GM12878 (cell line): ENCODE results near the gene GSTT4. TPM values are rescaled to one million over a fixed set of nuclear protein-coding genes. Genes with fewer than 3 reads are reported as not detected.

Experiments used
- ATAC-seq: fragments of 200-7000 bp; cut with Tn5 transposase; 3 replicates; pipeline ENCODE4 v1.9.1; 2020; ENCODE audit warnings: mild to moderate bottlenecking, moderate library complexity
- BruUV-seq: library from RNA; stranded (reverse); fragments of 400-500 nt; replicated peaks from 2 replicates; lab custom pipeline; 2021; lab: Mats Ljungman, UMichigan
- CTCF ChIA-PET: fragments of 300-600 bp; sonication (Branson Sonifier 250); formaldehyde crosslinking; extraction: SDS; loops from one replicate; lab custom pipeline; 2021; ENCODE audit warnings: inconsistent platforms; lab: Yijun Ruan, JAX
- POLR2A ChIA-PET: fragments of 350-600 bp; formaldehyde crosslinking; extraction: SDS; loops from one replicate; lab custom pipeline; 2021; ENCODE audit warnings: inconsistent platforms; lab: Charles Lee
- RAD21 ChIA-PET: fragments of 300-600 bp; sonication (Branson Sonifier 250); formaldehyde crosslinking; loops from one replicate; lab custom pipeline; 2023; ENCODE audit warnings: antibody characterized with exemption; ENCODE audit not compliant: unreplicated experiment; lab: Charles Lee
- SMC1A ChIA-PET: fragments of 300-600 bp; sonication (Branson Sonifier 250); formaldehyde crosslinking; loops from one replicate; lab custom pipeline; 2023; ENCODE audit not compliant: unreplicated experiment, uncharacterized antibody; lab: Charles Lee
- DNase-seq: peaks from one replicate; pipeline ENCODE4 v3.0.0-alpha.2; 2011; ENCODE audit warnings: low read depth, low spot score
- FAIRE-seq: peaks from 3 replicates; lab custom pipeline; 2011; peaks lifted over from hg19 to GRCh38; lab: Jason Lieb, UNC
- H2AFZ ChIP-seq: 2 replicates; pipeline ENCODE4 v1.6.0; 2011; ENCODE audit warnings: low read depth, low read length, control low read depth; ENCODE audit not compliant: control insufficient read depth
- H3K27ac ChIP-seq: 2 replicates; pipeline ENCODE4 v1.5.1; 2011; ENCODE audit warnings: control low read depth; ENCODE audit not compliant: control insufficient read depth, insufficient read depth
- H3K27me3 ChIP-seq, 2 experiments: replicated peaks in 1 of 2; 2 replicates each; pipeline versions ENCODE4 v1.6.0 to v1.6.1; 2011; ENCODE audit warnings: low read length in 1 of 2; ENCODE audit not compliant: control insufficient read depth in 2 of 2, insufficient read depth in 2 of 2
- H3K36me3 ChIP-seq, 2 experiments: 2 replicates each; pipeline ENCODE4 v1.5.1; 2011; ENCODE audit warnings: low read length in 1 of 2; ENCODE audit not compliant: control insufficient read depth in 2 of 2, insufficient read depth in 2 of 2
- H3K4me1 ChIP-seq: 2 replicates; pipeline ENCODE4 v1.6.1; 2011; ENCODE audit warnings: mild to moderate bottlenecking, low read length, moderate library complexity, mixed read lengths; ENCODE audit not compliant: control insufficient read depth, insufficient read depth
- H3K4me2 ChIP-seq: 2 replicates; pipeline ENCODE4 v1.6.0; 2011; ENCODE audit warnings: control low read depth; ENCODE audit not compliant: control insufficient read depth, insufficient read depth
- H3K4me3 ChIP-seq: fragments of 200-600 bp; sonication (generic); 2 replicates; pipeline ENCODE4 v1.5.1; 2016
- H3K79me2 ChIP-seq: 2 replicates; pipeline ENCODE4 v1.6.0; 2011; ENCODE audit warnings: low read length; ENCODE audit not compliant: control insufficient read depth, insufficient read depth
- H3K9ac ChIP-seq: 2 replicates; pipeline ENCODE4 v1.8.0; 2011; ENCODE audit warnings: low read length, control low read depth, mixed read lengths; ENCODE audit not compliant: control insufficient read depth, insufficient read depth
- H3K9me3 ChIP-seq: replicated peaks from 3 replicates; pipeline ENCODE4 v1.5.1; 2011; ENCODE audit warnings: mild to moderate bottlenecking, low read length; ENCODE audit not compliant: control insufficient read depth, insufficient read depth
- H4K20me1 ChIP-seq: 2 replicates; pipeline ENCODE4 v1.6.0; 2011; ENCODE audit not compliant: control insufficient read depth, insufficient read depth
- EP300 ChIP-seq, 2 experiments: fragments of 150-350 bp in 1 of 2; IDR thresholded peaks; 2 replicates each; pipeline ENCODE4 v1.6.1; 2011 to 2012; ENCODE audit warnings: low read depth in 2 of 2, low read length in 2 of 2, borderline replicate concordance in 1 of 2, improper control_type of control experiment in 1 of 2, inconsistent platforms in 1 of 2; ENCODE audit not compliant: control insufficient read depth in 1 of 2
- FOS ChIP-seq: IDR thresholded peaks from 3 replicates; pipeline ENCODE4 v1.6.1; 2011; ENCODE audit warnings: borderline replicate concordance; ENCODE audit not compliant: insufficient read length; ENCODE audit errors: extremely low read depth
- IKZF1 ChIP-seq: fragments of 450-650 bp; conservative IDR thresholded peaks from 2 replicates; pipeline ENCODE4 v1.6.1; 2017; ENCODE audit warnings: antibody characterized with exemption, mild to moderate bottlenecking
- LARP7 ChIP-seq: fragments of 450-650 bp; IDR thresholded peaks from 2 replicates; pipeline ENCODE4 v1.6.1; 2017; ENCODE audit warnings: mild to moderate bottlenecking
- NFYA ChIP-seq: IDR thresholded peaks from 2 replicates; pipeline ENCODE4 v1.6.1; 2011; ENCODE audit warnings: low read depth, mild to moderate bottlenecking, low read length, improper control_type of control experiment, borderline replicate concordance
- RBBP5 ChIP-seq: fragments of 200-600 bp; sonication (generic); conservative IDR thresholded peaks from 2 replicates; pipeline ENCODE4 v1.6.1; 2016
- RELA ChIP-seq: fragments of 450-650 bp; IDR thresholded peaks from 2 replicates; pipeline ENCODE4 v1.8.0; 2014; ENCODE audit warnings: borderline replicate concordance; ENCODE audit not compliant: partially characterized antibody
- RUNX3 ChIP-seq: IDR thresholded peaks from 2 replicates; pipeline ENCODE4 v1.6.1; 2012; ENCODE audit warnings: low read length, inconsistent platforms
- SIN3A ChIP-seq: IDR thresholded peaks from 2 replicates; pipeline ENCODE4 v1.6.1; 2012; ENCODE audit warnings: low read depth, low read length, improper control_type of control experiment
- TCF3 ChIP-seq: IDR thresholded peaks from 2 replicates; pipeline ENCODE4 v1.6.1; 2012; ENCODE audit warnings: low read depth, mild to moderate bottlenecking, low read length, borderline replicate concordance; ENCODE audit not compliant: insufficient read depth
- ZNF622 ChIP-seq: fragments of 450-650 bp; IDR thresholded peaks from 2 replicates; pipeline ENCODE4 v1.6.1; 2017; ENCODE audit warnings: mild to moderate bottlenecking, inconsistent platforms
- WGBS: methylation state at CpG from one replicate; pipeline ENCODE4 v1.1.6; 2016; ENCODE audit warnings: low lambda C conversion rate; ENCODE audit not compliant: insufficient replicate concordance, insufficient coverage; ENCODE audit errors: missing lambda C conversion rate; 5-methylcytosine and 5-hydroxymethylcytosine counted together
- in situ Hi-C: fragments of 300-500 bp; cut with MboI; formaldehyde crosslinking; loops from 9 replicates; pipeline ENCODE4 v1.14.3; 2018; ENCODE audit warnings: mixed read lengths
- intact Hi-C: fragments of 100-400 bp; cut with micrococcal nuclease; formaldehyde crosslinking; loops from one replicate; pipeline ENCODE4 v1.14.2; 2022; ENCODE audit not compliant: unreplicated experiment
- polyA plus RNA-seq, 11 experiments: library from polyadenylated mRNA; depleted of rRNA in 4 of 11; unstranded in 6 of 11; stranded (reverse) in 5 of 11; fragments of >200 nt; fragmentation: Nextera tagmentation in 4 of 11; fragmentation: Illumina TruSeq in 1 of 11; extraction: Ambion mirVana in 4 of 11; extraction: Trizol in 1 of 11; gene quantifications; 1 replicate in 1 of 11; 2 replicates in 10 of 11; pipeline versions ENCODE4 v1.2.1 to v1.2.3, GENCODE V29; 2011 to 2016; ENCODE audit warnings: inconsistent platforms in 2 of 11, missing spikeins in 2 of 11, low read depth in 1 of 11
- total RNA-seq, 4 experiments: library from RNA; depleted of rRNA in 3 of 4; stranded (reverse); fragments of >200 nt in 3 of 4; fragmentation: Illumina TruSeq in 1 of 4; extraction: Trizol in 1 of 4; gene quantifications; 2 replicates each; pipeline versions ENCODE4 v1.2.1 to v1.2.3, GENCODE V29; 2013 to 2021

The GSTT4 gene
- total and polyA plus RNA-seq, 10 of the 15 experiments (the other 5 are each of a cell fraction or from before 2014, with no cell fraction given) = not detected

DNA sequence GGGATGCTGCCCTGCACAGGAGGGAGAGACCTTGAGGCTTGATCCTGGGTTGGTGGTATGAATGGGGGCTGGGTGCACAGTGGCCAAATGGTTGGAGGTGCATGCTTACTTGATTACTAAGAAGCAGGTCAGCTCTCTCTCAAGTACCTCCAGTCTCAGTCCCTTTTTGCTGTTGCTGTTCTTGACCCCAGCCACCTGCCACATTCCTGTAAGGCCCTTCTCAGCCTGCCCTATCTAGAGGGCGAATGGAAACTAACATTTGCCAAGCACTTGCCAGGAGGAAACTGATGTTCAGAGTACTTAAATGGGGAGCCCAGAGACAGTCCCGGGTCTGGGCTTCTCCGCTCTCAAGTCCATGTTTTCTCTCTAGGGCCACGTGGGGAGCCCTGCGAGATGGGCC lies 45.8 kb upstream of the GSTT4 start:
- ChIA-PET POLR2A (interaction anchor here (0.5 kb wide), 1 partner anchor 229 kb away, joined by 3 read pairs; no protein-coding TSS in a partner anchor), CTCF (no interaction called here), RAD21 (no interaction called here), SMC1A (no interaction called here)
- Histone ChIP-seq H4K20me1 (no peaks in the 10 kb centered on the region), H3K4me1 (peaks cover 9% of the 10 kb centered on the region), H3K4me2 (no peak overlapping the region), H3K27me3 (no peaks in the 10 kb centered on the region), H3K4me3 (no peak overlapping the region), H2AFZ (no peak overlapping the region), H3K9ac (no peak overlapping the region), H3K27ac (no peak overlapping the region), H3K79me2 (no peaks in the 10 kb centered on the region), H3K9me3 (no peaks in the 10 kb centered on the region), H3K36me3 (peaks cover 23 to 24% of the 10 kb centered on the region in 2 experiments)
- no peak for DNase-seq
- intact Hi-C loops = no loop called here
- no peak for FAIRE-seq
- 95% methylated on average over 5 of the region's 5 CpGs for WGBS
- no TSS peak for BruUV-seq
- no peak for ATAC-seq
- in situ Hi-C loops = no loop called here
- TF ChIP-seq LARP7 = no peak
- no peak for TF ChIP-seq SIN3A
- no peak for TF ChIP-seq FOS
- TF ChIP-seq ZNF622 = no peak
- TF ChIP-seq RUNX3 = no peak
- no peak for TF ChIP-seq IKZF1
- no peak for TF ChIP-seq RBBP5
- no peak for TF ChIP-seq EP300 (IDR thresholded peaks at IDR 0.05; ENCODE audit: borderline replicate concordance in 1 of 2, control insufficient read depth in 1 of 2, low read depth in 2 of 2, low read length in 2 of 2)
- no peak for TF ChIP-seq TCF3
- TF ChIP-seq NFYA = no peak
- TF ChIP-seq RELA = no peak
